Mammary epithelial cell (primary cell): ENCODE results near the gene PRSS27.

Source experiments
- CTCF ChIP-seq, 2 donors: IDR thresholded peaks in 1 of 2; conservative IDR thresholded peaks in 1 of 2; 2 replicates each; pipeline ENCODE4 v1.5.1; 2011 to 2012; ENCODE audit warnings: inconsistent platforms in 2 of 2, low read length in 2 of 2, mild to moderate bottlenecking in 2 of 2, control low read depth in 1 of 2, low read depth in 1 of 2; ENCODE audit not compliant: insufficient read depth in 1 of 2; ENCODE audit errors: extremely low read depth in 1 of 2
- EZH2 ChIP-seq: IDR thresholded peaks from 2 replicates; pipeline ENCODE4 v1.6.1; 2012; ENCODE audit warnings: low read length, inconsistent platforms, borderline replicate concordance

- no peak for TF ChIP-seq CTCF (conservative IDR thresholded peaks at IDR 0.05 in 1 of 2, IDR thresholded peaks at IDR 0.05 in 1 of 2; ENCODE audit: extremely low read depth in 1 of 2, insufficient read depth in 1 of 2, low read depth in 1 of 2, low read length in 2 of 2)
- TF ChIP-seq EZH2: no peak
Observed at GRCh38 chr16:2707368-2708289, 12.4 kb downstream of the PRSS27 start.
